GM18907 (cell line): Measurements from ENCODE around the gene EFNA3.

Experiments
- ATAC-seq: cut with Tn5 transposase; IDR thresholded peaks from one replicate; pipeline ENCODE4 v1.9.1; 2021; ENCODE audit warnings: mild to moderate bottlenecking, moderate library complexity; ENCODE audit not compliant: unreplicated experiment

EFNA3 gene

GRCh38 chr1:155066777-155067176, 11.9 kb upstream of the EFNA3 start:
- no peak for ATAC-seq

- ATAC-seq: no peak
Observed at GRCh38 chr1:155068599-155068998, 10.0 kb upstream of the EFNA3 start.

GRCh38 chr1:155069551-155070157, 9.0 kb upstream of the EFNA3 start:
- ATAC-seq: no peak

- no peak for ATAC-seq
Observed at GRCh38 chr1:155070158-155070621, 8.4 kb upstream of the EFNA3 start.

DNA sequence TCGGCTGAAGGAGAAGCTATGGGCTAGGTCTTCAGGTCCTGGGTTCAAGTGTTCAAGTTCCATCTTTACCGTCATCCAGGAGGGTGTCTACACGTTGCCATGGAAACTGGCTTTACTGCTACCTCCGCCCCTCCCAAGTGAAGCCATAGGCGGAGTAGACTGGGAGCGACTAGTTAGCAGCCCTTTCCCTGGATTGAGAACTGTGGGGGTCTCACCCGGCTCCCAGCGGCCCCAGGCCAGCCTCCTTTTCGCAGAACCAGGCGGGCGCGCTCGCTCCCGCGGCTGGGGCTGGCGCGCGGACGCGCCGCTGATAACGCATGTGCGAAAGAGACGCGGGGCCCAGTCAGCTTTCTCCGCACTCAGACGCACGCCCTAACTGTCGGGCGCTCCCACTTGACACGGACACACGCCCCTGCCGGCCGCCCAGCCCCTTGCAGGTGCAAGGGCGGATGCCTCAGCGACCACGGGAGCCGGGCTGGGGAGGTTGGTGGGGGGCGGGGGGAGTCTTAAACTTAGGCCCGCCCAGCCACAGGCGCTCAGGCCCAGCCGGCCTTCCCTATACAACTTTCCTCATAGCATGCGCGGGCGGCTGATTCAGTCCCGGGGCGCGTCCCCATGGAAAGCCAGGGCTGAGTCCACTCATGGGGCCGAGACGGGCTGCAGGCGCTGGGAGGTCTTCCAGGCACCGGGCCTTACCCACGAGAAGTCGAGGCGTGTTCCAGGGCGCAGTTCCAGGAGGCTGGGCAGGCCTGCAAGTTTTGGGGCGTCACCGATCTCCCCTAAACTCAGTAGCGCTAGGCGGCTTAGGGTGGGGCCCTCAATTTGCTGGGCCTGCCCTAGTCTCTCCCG, 7.7 kb upstream of the EFNA3 start:
- peak; percentile 66 for ATAC-seq

- no peak for ATAC-seq
Observed at GRCh38 chr1:155071701-155072100, 6.9 kb upstream of the EFNA3 start.

DNA sequence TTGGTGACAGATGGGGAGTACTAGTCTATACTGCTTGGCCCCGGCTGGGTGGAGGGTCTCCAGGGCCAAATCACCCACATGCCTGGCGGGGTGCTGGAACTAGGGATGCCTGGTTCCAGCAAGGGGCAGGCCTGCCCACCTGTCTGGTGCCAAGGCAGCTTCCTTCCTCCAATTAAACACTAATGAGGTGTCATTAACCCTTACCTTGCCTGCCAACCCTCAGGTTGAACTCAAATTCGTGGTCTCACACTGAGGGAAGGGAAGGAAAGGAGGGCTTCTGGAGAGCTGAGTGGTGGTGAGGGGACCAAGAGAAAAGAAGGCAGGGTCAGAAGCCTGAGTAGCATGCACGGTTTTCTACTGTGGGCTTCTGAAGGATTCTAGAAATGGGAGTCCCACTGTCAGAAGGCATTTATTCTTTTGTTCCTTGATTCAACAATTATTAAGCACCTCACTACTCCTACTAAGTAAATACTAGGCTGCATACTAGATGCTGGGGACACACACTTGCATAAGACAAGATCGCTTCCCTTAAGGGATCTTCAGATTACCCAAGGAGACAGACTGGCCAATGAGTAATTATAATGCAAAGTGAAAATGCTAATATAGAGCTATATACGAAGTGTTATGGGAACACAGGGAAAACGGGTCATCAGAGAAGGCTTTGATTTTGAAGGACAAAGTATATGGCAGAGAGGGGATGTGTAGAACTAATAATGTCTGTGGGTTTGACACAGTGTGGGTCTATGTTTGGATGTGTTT, 5.9 kb upstream of the EFNA3 start:
- no peak for ATAC-seq

DNA sequence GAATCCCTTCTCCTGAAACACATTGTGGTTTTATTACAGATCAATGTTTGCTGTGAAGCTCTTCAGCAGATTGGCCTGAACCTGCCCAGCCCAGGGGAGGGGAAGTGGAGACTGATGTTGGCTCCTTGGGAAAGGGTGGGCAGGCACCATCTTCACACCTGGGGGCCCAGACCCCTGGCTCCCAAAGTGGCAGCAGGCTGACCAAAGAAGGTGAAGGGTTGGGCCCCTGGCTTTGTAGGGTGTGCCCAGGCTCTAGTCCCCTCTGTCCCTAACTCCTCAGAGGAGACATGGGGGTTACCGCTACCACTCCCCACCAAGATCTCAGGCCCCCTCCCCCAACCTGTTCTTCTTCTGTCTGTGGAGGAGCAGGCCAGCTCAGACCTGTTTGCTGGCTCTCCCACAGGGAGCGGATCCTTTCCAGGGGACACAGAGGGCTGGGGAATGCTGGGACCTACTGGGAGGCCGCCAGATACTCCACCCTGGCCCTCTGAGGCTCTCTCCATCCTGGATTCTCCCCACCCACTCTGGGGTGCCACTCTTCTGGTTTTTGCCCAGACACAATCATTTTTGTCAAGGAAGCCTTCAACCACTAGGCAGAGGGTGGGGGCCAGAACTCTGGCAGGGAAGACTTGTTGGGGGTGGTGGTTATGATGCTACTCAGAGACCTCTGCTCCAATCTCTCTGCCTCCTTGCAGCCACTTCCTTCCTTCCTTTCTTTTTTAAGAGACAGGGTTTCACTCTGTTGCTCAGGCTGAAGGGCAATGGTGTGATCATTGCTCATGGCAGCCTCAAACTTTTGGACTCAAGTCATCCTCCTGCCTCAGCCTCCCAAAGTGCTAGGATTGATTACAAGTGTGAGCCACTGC, 5.0 kb upstream of the EFNA3 start:
- ATAC-seq: no peak

GRCh38 chr1:155075535-155075934, 3.1 kb upstream of the EFNA3 start:
- ATAC-seq: no peak

GRCh38 chr1:155076371-155076770, 2.3 kb upstream of the EFNA3 start:
- no peak for ATAC-seq

DNA sequence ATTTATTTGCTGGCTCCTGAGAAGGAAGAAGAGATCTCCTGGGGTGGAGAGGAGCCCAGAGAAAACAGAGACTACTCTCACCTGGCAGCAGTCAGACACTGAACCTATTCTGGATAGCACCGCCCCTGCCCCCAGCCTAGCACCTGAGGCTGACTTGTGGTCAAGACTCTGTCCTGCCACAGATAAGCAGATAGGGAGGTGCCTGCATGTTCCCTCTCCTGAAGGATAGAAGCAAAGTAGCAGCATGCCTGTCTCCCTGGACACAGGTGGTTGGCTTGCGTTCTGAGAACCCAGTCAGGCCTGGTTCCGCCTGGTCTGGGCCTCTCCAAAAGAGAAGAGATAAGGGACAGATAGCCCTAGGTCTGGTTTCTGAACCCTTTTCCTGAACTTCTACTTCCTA, 1.3 kb upstream of the EFNA3 start:
- no peak for ATAC-seq

GRCh38 chr1:155077758-155078445, 735 bp upstream of the EFNA3 start:
- ATAC-seq: no peak

GRCh38 chr1:155079210-155079486, 511 bp downstream of the EFNA3 start:
- ATAC-seq: no peak

- ATAC-seq: no peak
Observed at GRCh38 chr1:155079487-155080311, 1.1 kb downstream of the EFNA3 start.

DNA sequence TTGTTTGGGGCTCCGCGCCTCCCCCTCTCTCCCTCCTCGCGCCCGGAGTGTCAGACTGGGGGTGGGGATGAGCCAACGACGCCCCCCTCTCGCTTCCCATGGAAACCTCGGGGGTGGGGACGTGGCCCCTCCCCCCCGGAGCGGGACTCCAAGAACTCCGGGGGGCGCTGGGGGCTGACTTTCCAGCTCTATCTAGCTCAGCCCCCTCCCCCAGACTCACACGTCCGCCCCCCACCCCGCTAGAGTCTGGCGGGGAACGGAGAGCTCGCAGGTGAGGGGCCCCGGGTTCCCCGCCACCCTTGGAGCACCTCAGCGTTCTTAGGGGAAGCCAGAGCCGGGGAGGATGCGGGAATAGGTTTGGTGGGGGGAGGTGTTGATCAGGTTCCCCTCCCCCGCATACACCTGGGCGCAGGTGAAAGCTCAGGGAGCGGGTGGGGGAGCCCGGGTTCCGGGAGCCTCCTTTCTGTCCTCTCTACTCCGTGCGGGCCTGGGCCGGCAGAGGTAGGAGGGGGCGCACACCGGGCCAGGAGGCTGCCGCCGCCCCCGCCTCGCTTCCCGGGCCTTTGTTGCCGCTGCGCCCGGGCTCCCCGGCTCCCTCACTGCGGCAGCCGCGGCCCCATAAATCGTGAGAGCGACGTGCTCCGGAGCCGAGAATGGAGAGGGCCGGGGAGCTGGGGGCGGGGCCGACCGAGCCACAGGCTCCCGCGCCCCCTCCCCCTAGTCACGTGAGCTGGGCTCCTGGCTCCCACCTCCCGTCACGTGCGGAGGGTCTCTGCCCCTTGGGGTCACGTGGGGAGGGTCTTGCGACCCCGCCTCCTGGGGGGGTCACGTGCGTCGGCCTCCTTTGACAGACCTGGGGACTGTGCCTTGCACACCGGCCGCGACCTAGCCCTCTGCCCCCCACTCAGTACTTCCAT, 1.9 kb downstream of the EFNA3 start:
- ATAC-seq: no peak

DNA sequence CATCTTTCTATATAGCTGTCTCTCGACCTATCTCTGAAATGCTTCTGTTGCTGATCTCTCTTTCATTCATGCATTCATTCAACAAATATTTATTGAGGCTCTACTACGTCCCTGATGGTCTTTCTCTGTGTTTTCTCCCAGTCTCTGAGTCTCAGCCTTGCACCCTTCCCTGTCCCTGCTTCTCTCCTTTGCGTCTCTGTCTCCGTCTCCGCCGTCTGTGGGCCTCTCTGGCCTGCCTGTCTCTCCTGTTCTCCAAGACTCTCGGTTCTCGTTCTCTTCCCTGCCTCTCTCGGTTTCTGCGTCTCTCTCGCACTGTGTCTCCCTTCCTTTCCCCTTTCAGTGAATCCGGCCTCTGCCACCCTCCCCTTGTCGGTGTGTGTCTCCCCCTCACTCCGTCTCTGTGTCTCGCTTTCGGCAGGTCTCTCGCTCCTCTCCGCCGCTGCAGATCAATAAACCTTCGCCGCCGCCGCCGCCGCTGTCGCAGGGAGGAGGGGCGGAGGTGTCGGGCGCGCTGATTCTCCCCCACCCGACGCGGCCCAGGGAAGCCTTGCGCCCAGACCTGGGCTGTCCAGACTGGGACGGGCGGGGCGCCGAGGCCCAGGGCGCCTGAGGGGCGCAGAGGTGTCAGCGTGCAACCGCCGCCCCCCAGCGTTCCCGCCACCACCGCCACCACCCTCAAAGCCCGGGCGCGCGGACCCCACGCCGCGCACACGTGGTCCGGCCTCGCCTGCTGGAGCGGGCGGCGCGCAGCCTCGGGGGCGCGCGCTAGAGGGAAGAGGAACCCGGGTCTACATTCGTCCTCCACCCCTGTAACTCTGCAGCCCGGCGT, 3.0 kb downstream of the EFNA3 start:
- no peak for ATAC-seq

DNA sequence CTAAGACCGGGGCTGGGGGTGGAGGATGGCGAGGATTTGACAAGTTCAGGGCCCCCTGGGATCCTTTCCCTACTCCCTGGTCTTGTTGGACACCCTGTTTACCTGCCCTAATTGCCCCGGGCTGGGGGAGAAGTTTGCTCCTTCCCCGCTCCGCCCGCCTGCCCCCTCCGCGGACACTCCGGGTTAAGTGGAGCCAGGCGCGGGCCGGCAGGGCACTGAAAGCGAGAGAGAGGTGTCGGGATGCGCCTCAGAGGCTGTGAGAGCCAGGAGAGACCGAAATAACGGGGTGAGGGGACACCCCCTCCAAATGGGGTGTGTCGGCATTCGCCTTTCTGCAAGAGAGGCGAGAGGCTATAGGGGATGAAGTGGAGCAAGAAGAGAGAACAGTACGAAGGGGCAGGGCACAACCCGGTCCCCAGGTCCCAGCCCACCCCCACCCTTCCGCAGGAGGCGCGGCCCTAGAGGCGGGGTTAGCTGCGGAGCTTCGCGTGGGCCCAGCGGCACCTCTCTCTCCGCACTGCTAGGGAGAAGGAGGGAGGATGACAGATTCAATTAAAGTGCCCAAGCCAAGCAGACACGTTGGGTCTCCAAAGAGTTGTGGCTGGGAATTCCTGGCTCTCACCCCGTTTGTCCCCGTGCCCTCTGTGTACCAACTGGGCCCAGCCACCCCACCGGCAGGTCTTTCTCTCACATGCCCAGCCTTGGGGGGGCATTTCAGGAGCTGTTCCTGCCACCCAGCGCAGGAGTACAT, 3.8 kb downstream of the EFNA3 start:
- no peak for ATAC-seq
